Left lung (tissue), 10 donors: ENCODE results near the gene GPR26. TPM values are rescaled to one million over a fixed set of nuclear protein-coding genes. Genes with fewer than 3 reads are reported as not detected.

ENCODE experiments used
- ATAC-seq: fragments of 200-7000 bp; cut with Tn5 transposase; one replicate; pipeline ENCODE4 v1.9.1; 2020; ENCODE audit warnings: moderate library complexity
- DNase-seq, 4 donors: peaks; one replicate each; pipeline ENCODE4 v3.0.0-alpha.2; 2013 to 2020
- H3K27ac ChIP-seq, 2 donors: fragments of 200-600 bp; sonication (generic) in 1 of 2; one replicate each; pipeline versions ENCODE4 v1.5.0 to v1.8.0; 2020 to 2021
- H3K27me3 ChIP-seq, 2 donors: fragments of 200-600 bp; sonication (generic) in 1 of 2; one replicate each; pipeline versions ENCODE4 v1.5.0 to v1.8.0; 2020 to 2021
- H3K36me3 ChIP-seq, 2 donors: fragments of 200-600 bp; sonication (generic) in 1 of 2; one replicate each; pipeline versions ENCODE4 v1.5.0 to v1.8.0; 2020 to 2021
- H3K4me1 ChIP-seq, 2 donors: fragments of 200-600 bp; one replicate each; pipeline ENCODE4 v1.8.0; 2021
- H3K4me3 ChIP-seq, 2 donors: fragments of 200-600 bp; sonication (generic) in 1 of 2; one replicate each; pipeline versions ENCODE4 v1.5.0 to v1.8.0; 2020 to 2021; ENCODE audit warnings: mild to moderate bottlenecking in 1 of 2
- H3K9me3 ChIP-seq, 2 donors: fragments of 200-600 bp; sonication (generic) in 1 of 2; one replicate each; pipeline versions ENCODE4 v1.5.0 to v1.8.0; 2020 to 2021
- intact Hi-C, 2 donors: fragments of 100-400 bp; cut with DNase I; formaldehyde crosslinking; loops; one replicate each; pipeline versions ENCODE4 v1.11.2 to v1.14.2; 2022
- polyA plus RNA-seq, 6 donors: library from polyadenylated mRNA; unstranded; fragments of 120-200 nt; gene quantifications; one replicate each; pipeline ENCODE4 v1.2.1, GENCODE V29; 2013; ENCODE audit not compliant: insufficient read length in 6 of 6
- total RNA-seq, 2 donors: library from RNA; stranded (reverse); fragmentation: NEBNext Ultra II Directional; extraction: Animal tissue kit (Norgen Biotek cat#: 25700); gene quantifications; one replicate each; pipeline ENCODE4 v1.2.1, GENCODE V29; 2021
- TF ChIP-seq, protein P1 (sequence below), 2 donors: fragments of 200-600 bp; sonication (generic) in 1 of 2; IDR thresholded peaks; one replicate each; pipeline versions ENCODE4 v1.5.0 to v1.8.0; 2021; ENCODE audit warnings: antibody characterized with exemption in 2 of 2
- donor health status: DM: no; HTN: yes; CAD: no.
- donor health status: DM: no; HTN: no; CAD: no.

Gene GPR26
- total and polyA plus RNA-seq, 8 donors: 0.01 TPM; not detected in 7

- DNase-seq: no peak
- no peak for ATAC-seq
- Histone ChIP-seq H3K27me3 (peaks cover 0 to 10% of the 10 kb centered on the region in 2 donors), H3K36me3 (no peaks in the 10 kb centered on the region), H3K4me1 (no peaks in the 10 kb centered on the region), H3K4me3 (no peak overlapping the region), H3K27ac (no peak overlapping the region), H3K9me3 (no peaks in the 10 kb centered on the region)
- TF ChIP-seq, protein P1, sequence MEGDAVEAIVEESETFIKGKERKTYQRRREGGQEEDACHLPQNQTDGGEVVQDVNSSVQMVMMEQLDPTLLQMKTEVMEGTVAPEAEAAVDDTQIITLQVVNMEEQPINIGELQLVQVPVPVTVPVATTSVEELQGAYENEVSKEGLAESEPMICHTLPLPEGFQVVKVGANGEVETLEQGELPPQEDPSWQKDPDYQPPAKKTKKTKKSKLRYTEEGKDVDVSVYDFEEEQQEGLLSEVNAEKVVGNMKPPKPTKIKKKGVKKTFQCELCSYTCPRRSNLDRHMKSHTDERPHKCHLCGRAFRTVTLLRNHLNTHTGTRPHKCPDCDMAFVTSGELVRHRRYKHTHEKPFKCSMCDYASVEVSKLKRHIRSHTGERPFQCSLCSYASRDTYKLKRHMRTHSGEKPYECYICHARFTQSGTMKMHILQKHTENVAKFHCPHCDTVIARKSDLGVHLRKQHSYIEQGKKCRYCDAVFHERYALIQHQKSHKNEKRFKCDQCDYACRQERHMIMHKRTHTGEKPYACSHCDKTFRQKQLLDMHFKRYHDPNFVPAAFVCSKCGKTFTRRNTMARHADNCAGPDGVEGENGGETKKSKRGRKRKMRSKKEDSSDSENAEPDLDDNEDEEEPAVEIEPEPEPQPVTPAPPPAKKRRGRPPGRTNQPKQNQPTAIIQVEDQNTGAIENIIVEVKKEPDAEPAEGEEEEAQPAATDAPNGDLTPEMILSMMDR (IDR thresholded peaks at IDR 0.05): no peak
- intact Hi-C loops: no loop called here
Measured at GRCh38 chr10:123743441-123744223, 77.5 kb downstream of the GPR26 start.

GRCh38 chr10:123744224-123744536, 78.0 kb downstream of the GPR26 start:
- intact Hi-C loops: no loop called here
- no peak overlapping the region for H3K27ac ChIP-seq
- H3K4me3 ChIP-seq: no peak overlapping the region
- no peaks in the 10 kb centered on the region for H3K4me1 ChIP-seq
- H3K27me3 ChIP-seq: peaks cover 0 to 10% of the 10 kb centered on the region in 2 donors
- ATAC-seq (no peak), DNase-seq (no peak)
- no peaks in the 10 kb centered on the region for H3K9me3 ChIP-seq
- TF ChIP-seq, protein P1 (IDR thresholded peaks at IDR 0.05): no peak
- no peaks in the 10 kb centered on the region for H3K36me3 ChIP-seq

Other genes with a start within 250 kb of the GPR26 start
- 1 to 10 TPM; 1.5 to 6.5 TPM for gene CPXM2, start 225.5 kb downstream of the GPR26 start, total RNA-seq
- 1 to 10 TPM; 1.6 to 4.5 (median 2.6) TPM for gene CPXM2, start 225.5 kb downstream of the GPR26 start, polyA plus RNA-seq